Measurements from ENCODE around the gene PLEKHM2. TPM values are rescaled to one million over a fixed set of nuclear protein-coding genes. Genes with fewer than 3 reads are reported as not detected.

The PLEKHM2 gene
- polyA plus RNA-seq, 1 donor, result 26.6 TPM

- WGBS (ENCODE audit: insufficient coverage, low lambda C conversion rate), result no CpG with 5 or more reads among the region's 26 CpGs
- Histone ChIP-seq H3K4me3 (ENCODE audit: low read length) (no peak overlapping the region), H3K27me3 (ENCODE audit: control insufficient read depth, insufficient read depth, low read length) (no peaks in the 10 kb centered on the region), H3K36me3 (ENCODE audit: control insufficient read depth, insufficient read depth, low read length) (peaks cover 88% of the 10 kb centered on the region), H3K4me1 (ENCODE audit: control insufficient read depth, insufficient read depth, low read length) (no peaks in the 10 kb centered on the region), H3K9me3 (ENCODE audit: control insufficient read depth, low read depth, low read length) (no peaks in the 10 kb centered on the region), H3K27ac (ENCODE audit: low read length) (no peak overlapping the region)
- DNase-seq, result no peak
Measured at GRCh38 chr1:15724949-15725880, 41.1 kb downstream of the PLEKHM2 start.

GRCh38 chr1:15726508-15726907 is 42.4 kb downstream of the PLEKHM2 start:
- H3K27me3 ChIP-seq (ENCODE audit: control insufficient read depth, insufficient read depth, low read length), result no peaks in the 10 kb centered on the region
- no CpG with 5 or more reads among the region's 9 CpGs for WGBS (ENCODE audit: insufficient coverage, low lambda C conversion rate)
- no peak overlapping the region for H3K27ac ChIP-seq (ENCODE audit: low read length)
- H3K4me1 ChIP-seq (ENCODE audit: control insufficient read depth, insufficient read depth, low read length), result no peaks in the 10 kb centered on the region
- no peaks in the 10 kb centered on the region for H3K9me3 ChIP-seq (ENCODE audit: control insufficient read depth, low read depth, low read length)
- DNase-seq, result no peak
- H3K4me3 ChIP-seq (ENCODE audit: low read length), result no peak overlapping the region
- peaks cover 91% of the 10 kb centered on the region for H3K36me3 ChIP-seq (ENCODE audit: control insufficient read depth, insufficient read depth, low read length)

- WGBS (ENCODE audit: insufficient coverage, low lambda C conversion rate), result no CpG with 5 or more reads among the region's 21 CpGs
- Histone ChIP-seq H3K36me3 (ENCODE audit: control insufficient read depth, insufficient read depth, low read length) (peaks cover 92% of the 10 kb centered on the region), H3K27me3 (ENCODE audit: control insufficient read depth, insufficient read depth, low read length) (no peaks in the 10 kb centered on the region), H3K4me1 (ENCODE audit: control insufficient read depth, insufficient read depth, low read length) (no peaks in the 10 kb centered on the region), H3K9me3 (ENCODE audit: control insufficient read depth, low read depth, low read length) (no peaks in the 10 kb centered on the region), H3K4me3 (ENCODE audit: low read length) (no peak overlapping the region), H3K27ac (ENCODE audit: low read length) (no peak overlapping the region)
- DNase-seq, result no peak
Measured at GRCh38 chr1:15727021-15727420, 42.9 kb downstream of the PLEKHM2 start.

GRCh38 chr1:15727424-15727823 is 43.3 kb downstream of the PLEKHM2 start:
- WGBS (ENCODE audit: insufficient coverage, low lambda C conversion rate), result no CpG with 5 or more reads among the region's 13 CpGs
- H3K9me3 ChIP-seq (ENCODE audit: control insufficient read depth, low read depth, low read length), result no peaks in the 10 kb centered on the region
- H3K4me1 ChIP-seq (ENCODE audit: control insufficient read depth, insufficient read depth, low read length), result no peaks in the 10 kb centered on the region
- H3K27ac ChIP-seq (ENCODE audit: low read length), result no peak overlapping the region
- H3K36me3 ChIP-seq (ENCODE audit: control insufficient read depth, insufficient read depth, low read length), result peaks cover 93% of the 10 kb centered on the region
- no peak overlapping the region for H3K4me3 ChIP-seq (ENCODE audit: low read length)
- no peak for DNase-seq
- no peaks in the 10 kb centered on the region for H3K27me3 ChIP-seq (ENCODE audit: control insufficient read depth, insufficient read depth, low read length)

- DNase-seq, result no peak
- no peak overlapping the region for H3K4me3 ChIP-seq (ENCODE audit: low read length)
- peaks cover 93% of the 10 kb centered on the region for H3K36me3 ChIP-seq (ENCODE audit: control insufficient read depth, insufficient read depth, low read length)
- no peaks in the 10 kb centered on the region for H3K4me1 ChIP-seq (ENCODE audit: control insufficient read depth, insufficient read depth, low read length)
- no peak overlapping the region for H3K27ac ChIP-seq (ENCODE audit: low read length)
- no peaks in the 10 kb centered on the region for H3K9me3 ChIP-seq (ENCODE audit: control insufficient read depth, low read depth, low read length)
- H3K27me3 ChIP-seq (ENCODE audit: control insufficient read depth, insufficient read depth, low read length), result no peaks in the 10 kb centered on the region
- WGBS (ENCODE audit: insufficient coverage, low lambda C conversion rate), result no CpG with 5 or more reads among the region's 23 CpGs
Measured at GRCh38 chr1:15727866-15728534, 43.9 kb downstream of the PLEKHM2 start.

- no peaks in the 10 kb centered on the region for H3K4me1 ChIP-seq (ENCODE audit: control insufficient read depth, insufficient read depth, low read length)
- H3K9me3 ChIP-seq (ENCODE audit: control insufficient read depth, low read depth, low read length), result peaks cover 3% of the 10 kb centered on the region
- no peak overlapping the region for H3K4me3 ChIP-seq (ENCODE audit: low read length)
- H3K27me3 ChIP-seq (ENCODE audit: control insufficient read depth, insufficient read depth, low read length), result no peaks in the 10 kb centered on the region
- H3K27ac ChIP-seq (ENCODE audit: low read length), result no peak overlapping the region
- peaks cover 94% of the 10 kb centered on the region for H3K36me3 ChIP-seq (ENCODE audit: control insufficient read depth, insufficient read depth, low read length)
- WGBS (ENCODE audit: insufficient coverage, low lambda C conversion rate), result no CpG with 5 or more reads among the region's 22 CpGs
- DNase-seq, result no peak
Measured at GRCh38 chr1:15728937-15729657, 45.0 kb downstream of the PLEKHM2 start.

GRCh38 chr1:15730423-15730822 is 46.3 kb downstream of the PLEKHM2 start:
- Histone ChIP-seq H3K36me3 (ENCODE audit: control insufficient read depth, insufficient read depth, low read length) (peaks cover 92% of the 10 kb centered on the region), H3K4me1 (ENCODE audit: control insufficient read depth, insufficient read depth, low read length) (peaks cover 9% of the 10 kb centered on the region), H3K27me3 (ENCODE audit: control insufficient read depth, insufficient read depth, low read length) (no peaks in the 10 kb centered on the region), H3K4me3 (ENCODE audit: low read length) (no peak overlapping the region), H3K27ac (ENCODE audit: low read length) (no peak overlapping the region), H3K9me3 (ENCODE audit: control insufficient read depth, low read depth, low read length) (peaks cover 3% of the 10 kb centered on the region)
- no peak for DNase-seq
- no CpG with 5 or more reads among the region's 16 CpGs for WGBS (ENCODE audit: insufficient coverage, low lambda C conversion rate)

GRCh38 chr1:15730936-15731335 is 46.8 kb downstream of the PLEKHM2 start:
- peaks cover 87% of the 10 kb centered on the region for H3K36me3 ChIP-seq (ENCODE audit: control insufficient read depth, insufficient read depth, low read length)
- WGBS (ENCODE audit: insufficient coverage, low lambda C conversion rate), result no CpG with 5 or more reads among the region's 16 CpGs
- no peak for DNase-seq
- no peak overlapping the region for H3K27ac ChIP-seq (ENCODE audit: low read length)
- H3K27me3 ChIP-seq (ENCODE audit: control insufficient read depth, insufficient read depth, low read length), result no peaks in the 10 kb centered on the region
- peaks cover 3% of the 10 kb centered on the region for H3K9me3 ChIP-seq (ENCODE audit: control insufficient read depth, low read depth, low read length)
- no peak overlapping the region for H3K4me3 ChIP-seq (ENCODE audit: low read length)
- H3K4me1 ChIP-seq (ENCODE audit: control insufficient read depth, insufficient read depth, low read length), result peaks cover 14% of the 10 kb centered on the region

GRCh38 chr1:15731735-15732685 is 47.9 kb downstream of the PLEKHM2 start:
- no peak for DNase-seq
- Histone ChIP-seq H3K27me3 (ENCODE audit: control insufficient read depth, insufficient read depth, low read length) (no peaks in the 10 kb centered on the region), H3K4me3 (ENCODE audit: low read length) (no peak overlapping the region), H3K9me3 (ENCODE audit: control insufficient read depth, low read depth, low read length) (peaks cover 3% of the 10 kb centered on the region), H3K36me3 (ENCODE audit: control insufficient read depth, insufficient read depth, low read length) (peaks cover 77% of the 10 kb centered on the region), H3K4me1 (ENCODE audit: control insufficient read depth, insufficient read depth, low read length) (peaks cover 25% of the 10 kb centered on the region), H3K27ac (ENCODE audit: low read length) (no peak overlapping the region)
- WGBS (ENCODE audit: insufficient coverage, low lambda C conversion rate), result no CpG with 5 or more reads among the region's 39 CpGs
